ENCODE results near the gene CLMN.

The CLMN gene

GRCh38 chr14:95242870-95243269, 76.8 kb downstream of the CLMN start:
- no peak for FAIRE-seq
- no peak for DNase-seq (ENCODE audit: low spot score)

GRCh38 chr14:95240859-95241813, 78.6 kb downstream of the CLMN start:
- FAIRE-seq (no peak), DNase-seq (ENCODE audit: low spot score) (no peak)

- FAIRE-seq: no peak
- no peak for DNase-seq (ENCODE audit: low spot score)
These were observed 81.0 kb downstream of the CLMN start for GRCh38 chr14:95238487-95239298.

- DNase-seq (ENCODE audit: low spot score): no peak
- no peak for FAIRE-seq
These were observed 81.8 kb downstream of the CLMN start for GRCh38 chr14:95237958-95238340.

GRCh38 chr14:95237121-95237957, 82.4 kb downstream of the CLMN start:
- FAIRE-seq (no peak), DNase-seq (ENCODE audit: low spot score) (no peak)

GRCh38 chr14:95236221-95236620, 83.5 kb downstream of the CLMN start:
- FAIRE-seq: no peak
- no peak for DNase-seq (ENCODE audit: low spot score)

GRCh38 chr14:95235767-95236166, 83.9 kb downstream of the CLMN start:
- FAIRE-seq: no peak
- DNase-seq (ENCODE audit: low spot score): no peak

GRCh38 chr14:95235351-95235750, 84.4 kb downstream of the CLMN start:
- DNase-seq (ENCODE audit: low spot score) (no peak), FAIRE-seq (no peak)

GRCh38 chr14:95234426-95234825, 85.3 kb downstream of the CLMN start:
- DNase-seq (ENCODE audit: low spot score) (no peak), FAIRE-seq (no peak)

- DNase-seq (ENCODE audit: low spot score) (no peak), FAIRE-seq (no peak)
These were observed 85.9 kb downstream of the CLMN start for GRCh38 chr14:95233702-95234241.

GRCh38 chr14:95232894-95233584, 86.7 kb downstream of the CLMN start:
- no peak for DNase-seq (ENCODE audit: low spot score)
- no peak for FAIRE-seq

- FAIRE-seq (no peak), DNase-seq (ENCODE audit: low spot score) (no peak)
These were observed 87.6 kb downstream of the CLMN start for GRCh38 chr14:95231966-95232633.

- no peak for DNase-seq (ENCODE audit: low spot score)
- no peak for FAIRE-seq
These were observed 90.0 kb downstream of the CLMN start for GRCh38 chr14:95229749-95230148.

GRCh38 chr14:95228240-95228639, 91.5 kb downstream of the CLMN start:
- FAIRE-seq (no peak), DNase-seq (ENCODE audit: low spot score) (no peak)

GRCh38 chr14:95227279-95227860, 92.3 kb downstream of the CLMN start:
- peak; percentile 17 for DNase-seq (ENCODE audit: low spot score)
- FAIRE-seq: no peak

GRCh38 chr14:95226801-95227200, 92.9 kb downstream of the CLMN start:
- no peak for DNase-seq (ENCODE audit: low spot score)
- FAIRE-seq: no peak

- no peak for FAIRE-seq
- no peak for DNase-seq (ENCODE audit: low spot score)
These were observed 94.3 kb downstream of the CLMN start for GRCh38 chr14:95225251-95225887.

GRCh38 chr14:95222870-95223398, 96.8 kb downstream of the CLMN start:
- no peak for FAIRE-seq
- no peak for DNase-seq (ENCODE audit: low spot score)

GRCh38 chr14:95222151-95222631, 97.5 kb downstream of the CLMN start:
- peak; percentile 52 for DNase-seq (ENCODE audit: low spot score)

More at GRCh38 chr14:95222151-95222631, 97.5 kb downstream of the CLMN start:
- FAIRE-seq: no peak
